Loucy (cell line): ENCODE data around the gene SAE1.

Source experiments
- H2AFZ ChIP-seq: fragments of 200-600 bp; sonication (generic); 2 replicates; pipeline ENCODE4 v1.6.0; 2016; ENCODE audit warnings: antibody characterized with exemption, mild to moderate bottlenecking, low read length, moderate library complexity
- H3F3A ChIP-seq: fragments of 200-600 bp; 2 replicates; pipeline ENCODE4 v1.6.0; 2016; ENCODE audit warnings: antibody characterized with exemption, low read depth, mild to moderate bottlenecking
- H3K27me3 ChIP-seq: fragments of 200-600 bp; sonication (generic); 2 replicates; pipeline ENCODE4 v1.6.1; 2014; ENCODE audit warnings: low read length, mild to moderate bottlenecking; ENCODE audit not compliant: insufficient read depth, poor library complexity, severe bottlenecking
- H3K36me3 ChIP-seq: fragments of 200-600 bp; sonication (generic); 2 replicates; pipeline ENCODE4 v1.6.1; 2016; ENCODE audit warnings: low read length; ENCODE audit not compliant: insufficient read depth
- H3K4me1 ChIP-seq: fragments of 200-600 bp; sonication (generic); 2 replicates; pipeline ENCODE4 v1.5.1; 2014; ENCODE audit warnings: low read length, mild to moderate bottlenecking; ENCODE audit not compliant: insufficient read depth, poor library complexity, severe bottlenecking
- H3K4me2 ChIP-seq: fragments of 200-600 bp; sonication (generic); 2 replicates; pipeline ENCODE4 v1.6.0; 2014; ENCODE audit warnings: antibody characterized with exemption, low read length, low read depth, mild to moderate bottlenecking; ENCODE audit not compliant: poor library complexity, severe bottlenecking
- H3K4me3 ChIP-seq: fragments of 200-600 bp; sonication (generic); 2 replicates; pipeline ENCODE4 v1.5.1; 2014; ENCODE audit warnings: low read length, mild to moderate bottlenecking, mixed read lengths; ENCODE audit not compliant: poor library complexity, severe bottlenecking
- H3K79me2 ChIP-seq: fragments of 200-600 bp; sonication (generic); 2 replicates; pipeline ENCODE4 v1.6.1; 2014; ENCODE audit warnings: low read length; ENCODE audit not compliant: insufficient read depth
- H3K9ac ChIP-seq: fragments of 200-600 bp; sonication (generic); 2 replicates; pipeline ENCODE4 v1.6.0; 2014; ENCODE audit warnings: mild to moderate bottlenecking, low read depth, low read length, moderate library complexity; ENCODE audit not compliant: poor library complexity, severe bottlenecking
- H3K9me2 ChIP-seq: fragments of 200-600 bp; sonication (generic); replicated peaks from 2 replicates; pipeline ENCODE4 v1.6.1; 2016; ENCODE audit warnings: low read depth, low read length, mixed read lengths
- H3K9me3 ChIP-seq: fragments of 200-600 bp; sonication (generic); 2 replicates; pipeline ENCODE4 v1.6.1; 2014; ENCODE audit warnings: mild to moderate bottlenecking, antibody characterized with exemption, low read length, low read depth; ENCODE audit not compliant: insufficient read depth
- H4K20me1 ChIP-seq: fragments of 200-600 bp; sonication (generic); 2 replicates; pipeline ENCODE4 v1.6.0; 2014; ENCODE audit warnings: antibody characterized with exemption, low read length, mild to moderate bottlenecking; ENCODE audit not compliant: insufficient read depth, poor library complexity, severe bottlenecking
- EZH2phosphoT487 ChIP-seq: fragments of 200-600 bp; IDR thresholded peaks from 2 replicates; pipeline ENCODE4 v1.6.1; 2018; ENCODE audit warnings: antibody characterized with exemption, mild to moderate bottlenecking, moderate library complexity, borderline replicate concordance
- TF ChIP-seq, protein P1 (sequence below): fragments of 200-600 bp; sonication (generic); conservative IDR thresholded peaks from 2 replicates; pipeline ENCODE4 v1.5.1; 2014; ENCODE audit warnings: mild to moderate bottlenecking, antibody characterized with exemption, low read length

Gene SAE1

DNA sequence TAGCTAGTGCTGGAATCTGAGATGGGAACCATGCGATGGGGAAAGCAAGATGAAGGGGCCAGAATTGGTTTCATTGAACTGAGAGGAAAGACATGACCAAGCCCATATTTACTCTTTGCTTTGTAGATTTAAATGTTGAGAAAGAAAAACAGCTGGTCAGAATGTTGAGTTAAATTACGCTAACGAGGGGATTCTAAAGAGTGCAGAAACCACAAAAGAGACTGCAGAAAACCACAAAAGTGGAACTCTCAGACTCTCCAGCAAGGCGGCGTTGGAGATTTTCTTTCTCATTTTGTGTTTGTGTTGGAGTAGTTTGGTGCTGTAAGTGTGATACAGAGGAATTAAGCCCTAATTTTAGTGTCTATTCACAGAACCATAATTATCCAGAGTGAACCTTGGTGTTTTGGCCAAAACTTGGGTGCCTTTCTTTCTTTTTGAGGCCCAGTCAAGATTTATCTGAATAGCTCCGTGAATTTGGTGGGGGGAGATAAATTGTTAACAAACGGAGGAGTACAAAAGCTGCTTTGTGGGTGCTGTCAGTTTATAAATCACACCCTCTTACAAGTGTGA, 26.3 kb downstream of the SAE1 start:
- H3K36me3 ChIP-seq = peaks cover 81% of the 10 kb centered on the region
- peaks cover 58% of the 10 kb centered on the region for H4K20me1 ChIP-seq
- H3K27me3 ChIP-seq = no peaks in the 10 kb centered on the region
- H3K79me2 ChIP-seq = peaks cover 61% of the 10 kb centered on the region; the same call in 1 of the 2 replicates
- H3K4me1 ChIP-seq = peaks cover 36% of the 10 kb centered on the region
- peaks cover 33% of the 10 kb centered on the region for H3F3A ChIP-seq
- H2AFZ ChIP-seq = no peak overlapping the region
- H3K9ac ChIP-seq = no peak overlapping the region
- H3K4me3 ChIP-seq = no peak overlapping the region
- H3K4me2 ChIP-seq = peak overlapping the region; percentile 78
- TF ChIP-seq, protein P1, sequence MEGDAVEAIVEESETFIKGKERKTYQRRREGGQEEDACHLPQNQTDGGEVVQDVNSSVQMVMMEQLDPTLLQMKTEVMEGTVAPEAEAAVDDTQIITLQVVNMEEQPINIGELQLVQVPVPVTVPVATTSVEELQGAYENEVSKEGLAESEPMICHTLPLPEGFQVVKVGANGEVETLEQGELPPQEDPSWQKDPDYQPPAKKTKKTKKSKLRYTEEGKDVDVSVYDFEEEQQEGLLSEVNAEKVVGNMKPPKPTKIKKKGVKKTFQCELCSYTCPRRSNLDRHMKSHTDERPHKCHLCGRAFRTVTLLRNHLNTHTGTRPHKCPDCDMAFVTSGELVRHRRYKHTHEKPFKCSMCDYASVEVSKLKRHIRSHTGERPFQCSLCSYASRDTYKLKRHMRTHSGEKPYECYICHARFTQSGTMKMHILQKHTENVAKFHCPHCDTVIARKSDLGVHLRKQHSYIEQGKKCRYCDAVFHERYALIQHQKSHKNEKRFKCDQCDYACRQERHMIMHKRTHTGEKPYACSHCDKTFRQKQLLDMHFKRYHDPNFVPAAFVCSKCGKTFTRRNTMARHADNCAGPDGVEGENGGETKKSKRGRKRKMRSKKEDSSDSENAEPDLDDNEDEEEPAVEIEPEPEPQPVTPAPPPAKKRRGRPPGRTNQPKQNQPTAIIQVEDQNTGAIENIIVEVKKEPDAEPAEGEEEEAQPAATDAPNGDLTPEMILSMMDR = no peak
- TF ChIP-seq EZH2phosphoT487 = no peak
- H3K9me2 ChIP-seq = no peaks in the 10 kb centered on the region
- no peaks in the 10 kb centered on the region for H3K9me3 ChIP-seq

DNA sequence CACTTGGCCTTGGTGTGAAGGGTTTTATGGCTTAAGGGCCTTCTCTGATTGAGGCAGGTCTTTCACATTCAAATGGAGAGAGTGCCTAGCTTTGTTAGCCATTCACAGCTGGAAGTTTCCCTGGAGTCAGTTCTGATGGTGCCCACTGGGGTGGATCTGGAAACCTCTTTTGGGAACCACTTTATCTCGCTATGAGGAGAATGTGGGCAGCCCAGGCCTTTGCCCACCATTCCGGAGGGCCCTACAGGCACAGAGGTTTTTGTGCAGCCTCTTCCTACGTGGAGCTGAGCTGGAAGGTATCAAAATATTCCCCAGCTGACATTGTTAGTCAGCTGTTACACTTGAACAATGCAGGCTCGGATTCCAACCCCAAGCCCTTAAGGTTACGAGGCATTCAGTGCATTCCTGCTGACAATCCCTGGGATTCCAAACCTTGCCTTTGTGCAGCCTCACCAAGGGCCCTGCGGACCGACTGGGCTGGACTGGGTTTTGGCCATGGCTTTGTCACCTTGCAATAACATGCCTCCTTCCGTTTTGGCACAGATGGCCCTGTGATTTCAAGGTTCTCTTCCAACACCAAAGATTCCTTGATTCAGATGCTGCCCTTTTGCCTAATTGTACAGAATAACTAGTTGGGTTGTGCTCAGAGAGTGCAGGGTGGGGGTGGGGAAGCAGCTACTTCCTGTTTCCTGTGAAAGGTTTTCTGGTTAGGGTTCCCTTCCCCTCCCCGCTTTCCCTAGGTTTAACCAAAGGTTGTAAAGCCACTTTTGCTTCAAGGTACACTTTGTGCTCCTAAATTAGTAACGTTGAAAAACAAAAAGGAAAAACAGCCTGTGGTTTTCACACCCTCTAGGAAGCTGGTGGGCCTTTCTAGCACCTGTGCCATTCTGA, 27.0 kb downstream of the SAE1 start:
- TF ChIP-seq, protein P1 = no peak
- TF ChIP-seq EZH2phosphoT487 = no peak
- Histone ChIP-seq H3K4me1 (peaks cover 36% of the 10 kb centered on the region), H3K9me3 (no peaks in the 10 kb centered on the region), H3K4me2 (peak overlapping the region; percentile 78), H3F3A (peaks cover 33% of the 10 kb centered on the region), H3K4me3 (peak overlapping the region; percentile 58), H3K9ac (peak overlapping the region; percentile 47), H3K36me3 (peaks cover 81% of the 10 kb centered on the region), H3K27me3 (no peaks in the 10 kb centered on the region), H3K9me2 (no peaks in the 10 kb centered on the region), H4K20me1 (peaks cover 53% of the 10 kb centered on the region), H2AFZ (no peak overlapping the region), H3K79me2 (peaks cover 63% of the 10 kb centered on the region)

DNA sequence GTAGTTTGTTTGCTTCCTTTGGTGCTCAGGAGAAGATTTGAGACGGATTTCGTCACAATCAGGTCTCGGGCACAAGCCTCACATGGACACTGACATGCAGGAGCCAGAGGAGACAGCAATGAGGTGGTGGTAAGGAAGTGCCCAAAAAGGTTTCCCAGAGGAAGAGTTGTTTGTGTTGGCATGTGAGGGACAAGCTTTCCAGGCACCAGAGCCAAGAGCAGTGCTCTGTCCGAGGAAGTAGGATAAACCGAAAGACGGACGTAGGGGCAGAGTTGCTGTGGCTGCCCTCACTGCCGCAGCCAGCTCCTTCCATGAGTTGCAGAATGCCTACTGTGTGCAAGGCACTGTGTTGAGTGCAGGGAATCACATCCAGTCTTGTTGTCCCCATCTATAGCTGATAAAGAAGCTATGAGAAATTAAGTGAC, 27.7 kb downstream of the SAE1 start:
- TF ChIP-seq EZH2phosphoT487 = no peak
- TF ChIP-seq, protein P1 = no peak
- no peak overlapping the region for H2AFZ ChIP-seq
- peak overlapping the region; percentile 47 for H3K9ac ChIP-seq
- H3K9me2 ChIP-seq = no peaks in the 10 kb centered on the region
- H3K9me3 ChIP-seq = no peaks in the 10 kb centered on the region
- H3K4me1 ChIP-seq = peaks cover 36% of the 10 kb centered on the region
- peaks cover 78% of the 10 kb centered on the region for H3K36me3 ChIP-seq
- peak overlapping the region; percentile 58 for H3K4me3 ChIP-seq
- H4K20me1 ChIP-seq = peaks cover 51% of the 10 kb centered on the region
- H3K79me2 ChIP-seq = peaks cover 65% of the 10 kb centered on the region
- no peaks in the 10 kb centered on the region for H3K27me3 ChIP-seq
- peaks cover 33% of the 10 kb centered on the region for H3F3A ChIP-seq
- peak overlapping the region; percentile 78 for H3K4me2 ChIP-seq
